Germinal center (tissue), 1 donor: ENCODE measurements around the gene REXO1.

ENCODE experiments used
- DNase-seq: peaks from one replicate; pipeline ENCODE4 v3.0.0; 2012; ENCODE audit warnings: mixed read lengths, low spot score

The REXO1 gene

DNA sequence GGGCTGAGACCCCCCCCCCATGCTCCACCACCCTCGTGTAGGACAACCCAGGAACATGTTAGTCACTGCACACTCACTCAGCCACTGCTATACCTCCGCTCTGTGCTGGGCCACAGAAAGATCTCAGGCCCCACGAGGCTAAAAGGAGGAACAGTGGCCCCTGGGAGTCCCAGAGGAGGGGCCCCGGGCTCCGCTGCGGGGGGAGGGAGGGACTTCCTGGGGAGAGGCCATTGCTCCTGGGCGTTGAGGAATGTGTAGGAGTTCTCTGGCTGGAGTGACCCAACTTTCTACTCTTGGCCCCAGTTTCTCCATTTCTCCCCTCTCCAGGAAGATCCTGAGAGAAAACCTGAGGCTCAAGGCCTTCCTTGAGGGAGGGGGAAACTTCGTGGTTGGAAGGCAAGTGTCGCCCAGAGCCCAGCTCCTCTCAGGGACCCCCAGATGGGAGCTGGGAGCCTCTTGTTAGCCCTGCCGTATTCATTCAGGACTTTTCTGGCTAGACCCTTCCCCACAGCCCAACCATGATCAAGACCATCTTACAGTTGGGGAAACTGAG is 81.4 kb downstream of the REXO1 start:
- DNase-seq, result no peak

DNA sequence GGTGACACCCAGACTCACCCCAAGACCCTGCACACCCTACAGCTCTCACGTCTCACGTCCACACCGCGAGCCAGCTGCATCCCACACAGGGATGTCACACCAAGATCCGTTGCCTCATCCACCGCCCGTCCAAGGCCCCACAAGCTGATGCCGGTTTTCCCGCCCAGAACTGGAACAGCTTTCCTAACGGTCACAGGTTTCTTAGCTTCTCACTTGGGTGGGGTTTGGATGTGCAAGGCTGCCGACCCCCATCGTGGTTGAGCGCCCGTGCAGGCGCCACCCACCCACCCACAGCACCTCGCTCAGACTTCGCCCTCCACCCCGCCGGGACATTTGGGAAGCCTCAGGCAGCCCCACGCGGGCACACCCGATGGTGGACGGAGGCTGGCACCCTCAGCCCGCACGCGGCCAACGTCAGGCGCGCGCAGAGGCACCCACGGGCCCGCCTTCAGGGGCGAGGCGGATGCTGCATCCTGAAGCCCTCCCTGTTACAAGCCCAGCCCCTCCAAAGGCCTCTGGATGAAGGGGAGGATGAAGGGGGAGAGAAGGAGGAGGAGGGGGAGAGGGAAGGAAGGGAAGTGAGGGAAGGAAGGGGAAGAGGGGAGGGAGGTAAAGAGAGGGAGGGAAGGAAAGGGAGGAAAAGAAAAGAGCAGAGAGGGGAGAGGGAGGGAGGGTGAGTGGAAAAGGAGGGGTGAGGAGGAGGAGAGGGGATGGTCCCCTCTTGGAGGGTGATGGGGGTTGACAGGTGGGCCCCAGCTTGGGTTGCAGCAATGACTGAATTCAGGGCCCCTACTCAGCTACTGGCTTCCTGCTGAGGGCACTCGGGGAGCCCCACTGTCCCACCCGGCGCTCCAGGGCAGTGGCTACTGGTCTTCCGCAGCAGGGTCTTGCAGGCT is 82.1 kb downstream of the REXO1 start:
- no peak for DNase-seq
